ENCODE measurements around the gene SCAMP2.

SCAMP2 gene

GRCh38 chr15:74815961-74816360 is 57.2 kb downstream of the SCAMP2 start:
- no peak for DNase-seq

GRCh38 chr15:74815121-74815934 is 57.8 kb downstream of the SCAMP2 start:
- no peak for DNase-seq

DNA sequence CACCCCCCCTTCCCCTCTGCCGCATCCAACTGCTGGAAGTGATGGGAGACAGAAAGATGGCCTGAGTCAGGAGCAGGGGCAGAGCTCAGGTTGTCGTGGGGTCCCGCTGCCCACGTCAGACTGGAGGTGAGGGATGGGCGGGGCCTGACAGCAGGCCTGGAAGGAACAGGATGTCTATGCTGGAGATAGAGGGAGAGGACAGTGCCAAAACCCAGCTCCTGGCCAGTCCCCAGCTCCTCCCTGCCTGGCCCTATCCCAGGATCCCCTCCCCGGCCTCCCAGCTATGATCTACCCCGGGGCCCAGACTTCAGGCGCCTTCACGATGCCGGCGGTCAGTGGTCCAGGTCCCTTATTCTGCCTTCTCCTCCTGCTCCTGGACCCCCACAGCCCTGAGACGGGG is 60.6 kb downstream of the SCAMP2 start, which contains the start of gene LMAN1L:
Gene LMAN1L, plus strand, starts transcription at position 303 of the 400 bp plus-strand sequence. Its CDS starts 20 bp downstream, at position 323.
- DNase-seq, result no peak

- no peak for DNase-seq
Observed at GRCh38 chr15:74809956-74810355, 63.2 kb downstream of the SCAMP2 start.

- no peak for DNase-seq
Observed at GRCh38 chr15:74809242-74809641, 63.9 kb downstream of the SCAMP2 start.

- DNase-seq, result no peak
Observed at GRCh38 chr15:74808840-74809229, 64.3 kb downstream of the SCAMP2 start.

DNA sequence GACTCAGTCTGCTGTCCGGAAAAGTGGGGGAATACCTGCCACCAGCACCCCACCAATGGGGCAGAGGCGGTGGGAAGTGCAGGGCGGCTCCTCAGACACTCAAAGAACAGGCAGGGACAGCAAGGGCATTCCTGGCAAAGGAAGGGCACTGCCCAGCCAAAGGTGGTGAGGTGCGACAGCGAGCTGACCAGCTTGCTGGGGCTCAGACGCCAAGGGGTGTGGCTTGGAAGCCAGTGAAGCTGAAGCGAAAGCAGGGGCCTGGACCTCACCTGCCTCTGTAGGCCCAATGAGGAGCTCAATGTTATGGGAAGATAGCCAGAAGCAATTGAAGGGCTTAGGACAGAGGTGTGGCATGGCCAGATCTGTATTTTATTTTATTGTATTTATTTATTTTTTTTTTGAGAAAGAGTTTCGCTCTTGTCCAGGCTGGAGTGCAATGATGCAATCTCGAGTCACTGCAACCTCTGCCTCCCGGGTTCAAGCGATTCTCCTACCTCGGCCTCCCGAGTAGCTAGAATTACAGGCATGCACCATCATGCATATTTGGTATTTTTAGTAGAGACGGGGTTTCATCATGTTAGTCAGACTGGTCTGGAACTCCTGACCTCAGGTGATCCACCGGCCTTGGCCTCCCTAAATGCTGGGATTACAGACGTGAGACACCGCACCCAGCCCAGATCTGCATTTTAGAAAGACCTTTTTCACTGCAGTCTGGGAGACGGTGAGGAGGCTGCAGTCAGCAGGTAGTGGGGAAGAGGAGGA is 64.9 kb downstream of the SCAMP2 start:
- DNase-seq, result no peak

DNA sequence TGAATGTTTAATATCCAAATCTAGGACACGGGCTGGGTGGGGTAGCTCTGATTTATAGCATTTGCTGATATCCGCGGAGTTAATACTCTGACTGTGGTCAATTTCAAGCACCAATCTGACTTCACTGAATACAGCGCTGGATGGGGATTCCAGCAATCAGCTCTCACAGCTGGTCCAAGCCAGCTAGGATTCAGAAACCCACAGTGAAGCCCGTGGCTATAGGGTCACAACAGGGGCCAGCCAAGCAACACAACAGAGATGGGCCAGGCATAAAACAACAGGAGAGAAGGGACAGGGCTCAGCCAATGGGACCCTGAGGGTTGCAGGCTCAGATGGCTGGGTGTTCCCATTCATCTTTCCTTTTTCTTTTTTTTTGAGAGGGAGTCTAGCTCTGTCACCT is 65.9 kb downstream of the SCAMP2 start:
- DNase-seq, result no peak

- DNase-seq, result no peak
Observed at GRCh38 chr15:74804935-74805334, 68.2 kb downstream of the SCAMP2 start.

- DNase-seq, result no peak
Observed at GRCh38 chr15:74802862-74803447, 70.2 kb downstream of the SCAMP2 start.

- DNase-seq, result no peak
Observed at GRCh38 chr15:74802290-74802689, 70.9 kb downstream of the SCAMP2 start.

GRCh38 chr15:74801311-74801997 is 71.7 kb downstream of the SCAMP2 start:
- DNase-seq, result no peak

- no peak for DNase-seq
Observed at GRCh38 chr15:74800559-74801094, 72.5 kb downstream of the SCAMP2 start.

- peak; percentile 92 for DNase-seq
Observed at GRCh38 chr15:74799856-74800558, 73.2 kb downstream of the SCAMP2 start.

DNA sequence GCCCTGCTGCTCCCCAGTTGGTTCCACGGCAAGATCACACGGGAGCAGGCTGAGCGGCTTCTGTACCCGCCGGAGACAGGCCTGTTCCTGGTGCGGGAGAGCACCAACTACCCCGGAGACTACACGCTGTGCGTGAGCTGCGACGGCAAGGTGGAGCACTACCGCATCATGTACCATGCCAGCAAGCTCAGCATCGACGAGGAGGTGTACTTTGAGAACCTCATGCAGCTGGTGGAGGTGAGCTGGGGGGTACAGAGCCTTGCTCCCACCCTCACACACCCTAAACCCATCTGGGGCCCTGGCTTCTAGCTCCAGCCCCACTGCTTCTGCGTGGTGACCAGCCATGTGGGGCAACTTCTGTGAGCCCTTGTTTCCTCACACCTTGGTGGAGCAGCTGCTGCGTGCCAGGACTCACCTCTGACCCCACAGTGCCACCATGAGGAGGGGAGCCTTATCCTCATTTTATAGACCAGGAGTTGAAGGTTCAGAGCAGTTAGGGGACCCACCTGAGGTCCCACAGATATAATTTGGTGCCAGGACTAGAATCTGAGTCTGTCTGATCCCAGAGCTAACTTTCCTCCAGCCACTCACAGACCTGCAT is 73.8 kb downstream of the SCAMP2 start:
- DNase-seq, result no peak

GRCh38 chr15:74798388-74799254 is 74.5 kb downstream of the SCAMP2 start:
- DNase-seq, result no peak

- DNase-seq, result peak; percentile 66
Observed at GRCh38 chr15:74795966-74796625, 77.1 kb downstream of the SCAMP2 start.

GRCh38 chr15:74794970-74795349 is 78.2 kb downstream of the SCAMP2 start:
- no peak for DNase-seq

DNA sequence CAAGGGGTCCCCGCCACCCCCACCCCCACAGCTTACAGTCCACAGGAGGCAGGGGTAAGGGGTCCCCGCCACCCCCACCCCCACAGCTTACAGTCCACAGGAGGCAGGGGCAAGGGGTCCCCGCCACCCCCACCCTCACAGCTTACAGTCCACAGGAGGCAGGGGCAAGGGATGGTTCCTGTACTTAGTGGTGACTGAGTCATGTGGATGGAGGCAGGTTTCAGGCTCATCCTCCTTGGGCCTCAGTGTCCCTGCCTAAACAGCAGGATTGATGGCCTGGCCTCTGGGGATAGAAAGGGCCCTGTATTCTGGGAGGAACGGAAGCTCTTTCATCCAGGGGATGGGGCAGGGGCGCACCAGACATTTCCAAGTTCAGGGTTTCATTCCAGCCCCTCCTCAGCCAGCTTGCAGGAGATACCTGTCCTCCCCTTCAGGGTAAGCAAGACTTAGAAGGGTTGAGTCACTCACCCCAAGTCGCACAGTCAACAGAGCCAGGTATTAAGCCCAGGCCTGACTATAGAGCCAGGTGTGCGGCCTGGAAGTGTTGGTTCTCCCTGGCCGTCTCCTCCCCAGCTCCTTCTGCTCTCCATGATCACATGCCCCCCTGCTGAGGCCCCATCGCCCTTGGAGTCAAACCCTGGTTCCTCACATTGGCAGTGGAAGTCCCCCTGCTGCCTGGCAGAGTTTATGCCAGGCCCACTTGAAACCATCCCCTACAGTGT is 78.8 kb downstream of the SCAMP2 start:
- no peak for DNase-seq

Measured in stimulated activated CD8-positive, alpha-beta memory T cell treated with anti-CD3 and anti-CD28 coated beads, Interleukin-4, amount 100 ng/mL, for 48 hours (primary cell).